Kidney (tissue), 14 donors: ENCODE measurements around the gene KBTBD12. TPM values are rescaled to one million over a fixed set of nuclear protein-coding genes. Genes with fewer than 3 reads are reported as not detected.

ENCODE experiments used
- DNase-seq, 5 donors: peaks; one replicate each; pipeline ENCODE4 v3.0.0-alpha.2; 2013 to 2020
- FAIRE-seq: peaks from 2 replicates; lab custom pipeline; 2012; peaks lifted over from hg19 to GRCh38; lab: Jason Lieb, UNC
- H3K27ac ChIP-seq, 2 donors: one replicate each; pipeline ENCODE4 v1.7.0; 2013; ENCODE audit warnings: low read depth in 2 of 2, low read length in 2 of 2, inconsistent platforms in 1 of 2
- H3K27me3 ChIP-seq: one replicate; pipeline ENCODE4 v1.7.1; 2013; ENCODE audit warnings: low read length, inconsistent platforms; ENCODE audit not compliant: control insufficient read depth, insufficient read depth
- H3K36me3 ChIP-seq, 3 donors: one replicate each; pipeline versions ENCODE4 v1.7.0 to v1.7.1; 2013; ENCODE audit warnings: low read length in 3 of 3, control low read depth in 1 of 3, inconsistent platforms in 1 of 3; ENCODE audit not compliant: insufficient read depth in 3 of 3, control insufficient read depth in 2 of 3
- H3K4me1 ChIP-seq, 3 donors: one replicate each; pipeline versions ENCODE4 v1.7.0 to v1.7.1; 2013; ENCODE audit warnings: low read length in 3 of 3, inconsistent platforms in 1 of 3, low read depth in 1 of 3; ENCODE audit not compliant: control insufficient read depth in 2 of 3, insufficient read depth in 2 of 3
- H3K4me3 ChIP-seq, 3 donors: one replicate each; pipeline versions ENCODE4 v1.7.0 to v1.8.1; 2013; ENCODE audit warnings: low read length in 3 of 3, control low read depth in 1 of 3, inconsistent platforms in 1 of 3
- H3K9ac ChIP-seq, 3 donors: one replicate each; pipeline versions ENCODE4 v1.7.0 to v1.7.1; 2013; ENCODE audit warnings: low read length in 3 of 3, control low read depth in 1 of 3, inconsistent platforms in 1 of 3
- H3K9me3 ChIP-seq, 3 donors: one replicate each; pipeline versions ENCODE4 v1.7.0 to v1.7.1; 2013; ENCODE audit warnings: low read length in 3 of 3, control low read depth in 1 of 3, inconsistent platforms in 1 of 3; ENCODE audit not compliant: control insufficient read depth in 2 of 3, insufficient read depth in 1 of 3
- intact Hi-C: fragments of 100-400 bp; cut with DNase I; formaldehyde crosslinking; loops from one replicate; pipeline ENCODE4 v1.11.1; 2022
- polyA plus RNA-seq: library from polyadenylated mRNA; stranded (reverse); fragments of 350-450 nt; fragmentation: Illumina TruSeq; extraction: RNeasy Lipid Tissue Mini Kit (QIAGEN cat#74804); gene quantifications from one replicate; pipeline ENCODE4 v1.2.3, GENCODE V29; 2014; ENCODE audit warnings: low read depth, low replicate concordance; ENCODE audit not compliant: insufficient read depth
- total RNA-seq: library from RNA; stranded (reverse); fragmentation: NEBNext Ultra II Directional; extraction: Animal tissue kit (Norgen Biotek cat#: 25700); gene quantifications from one replicate; pipeline ENCODE4 v1.2.1, GENCODE V29; 2021
- TF ChIP-seq, protein P1 (sequence below): IDR thresholded peaks from 3 replicates; pipeline ENCODE4 v1.5.1; 2012; ENCODE audit warnings: mild to moderate bottlenecking, moderate library complexity, borderline replicate concordance; ENCODE audit not compliant: insufficient read depth; ENCODE audit errors: extremely low read depth
- donor health status: control.
- donor health status: control.
- donor health status: control.
- donor health status: control.
- donor health status: control.
- donor health status: DM: yes; HTN: yes; CAD: no.
- donor health status: Normal renal cell carcinoma (clear cell type).

Gene KBTBD12
- total and polyA plus RNA-seq, 2 donors from 2014 or later, result 1.4 to 1.6 TPM

DNA sequence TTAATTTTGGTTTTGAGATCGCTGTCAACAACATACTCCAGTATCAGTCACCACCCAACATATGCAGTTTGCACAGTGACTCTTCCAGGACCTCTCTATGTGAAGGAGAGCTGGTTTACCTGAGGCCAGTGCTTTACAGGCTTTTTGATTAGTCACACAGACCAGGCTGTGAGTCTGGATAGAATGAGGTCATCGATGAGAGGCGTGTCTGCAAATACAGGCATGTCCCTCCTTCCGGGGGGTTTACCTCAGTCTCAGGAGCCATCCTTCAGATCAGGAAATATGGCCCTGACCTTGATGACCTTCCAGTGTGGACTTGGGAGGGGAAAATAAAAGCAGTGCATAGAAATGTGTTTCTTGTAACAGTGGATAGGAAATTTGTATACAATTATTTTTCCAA, 46.9 kb downstream of the KBTBD12 start:
- Histone ChIP-seq H3K27ac (no peak overlapping the region), H3K9ac (no peak overlapping the region), H3K4me1 (no peaks in the 10 kb centered on the region), H3K4me3 (no peak overlapping the region), H3K27me3 (no peaks in the 10 kb centered on the region), H3K9me3 (no peaks in the 10 kb centered on the region), H3K36me3 (no peaks in the 10 kb centered on the region)
- intact Hi-C loops, result no loop called here
- no peak for DNase-seq
- no peak for FAIRE-seq
- TF ChIP-seq, protein P1, sequence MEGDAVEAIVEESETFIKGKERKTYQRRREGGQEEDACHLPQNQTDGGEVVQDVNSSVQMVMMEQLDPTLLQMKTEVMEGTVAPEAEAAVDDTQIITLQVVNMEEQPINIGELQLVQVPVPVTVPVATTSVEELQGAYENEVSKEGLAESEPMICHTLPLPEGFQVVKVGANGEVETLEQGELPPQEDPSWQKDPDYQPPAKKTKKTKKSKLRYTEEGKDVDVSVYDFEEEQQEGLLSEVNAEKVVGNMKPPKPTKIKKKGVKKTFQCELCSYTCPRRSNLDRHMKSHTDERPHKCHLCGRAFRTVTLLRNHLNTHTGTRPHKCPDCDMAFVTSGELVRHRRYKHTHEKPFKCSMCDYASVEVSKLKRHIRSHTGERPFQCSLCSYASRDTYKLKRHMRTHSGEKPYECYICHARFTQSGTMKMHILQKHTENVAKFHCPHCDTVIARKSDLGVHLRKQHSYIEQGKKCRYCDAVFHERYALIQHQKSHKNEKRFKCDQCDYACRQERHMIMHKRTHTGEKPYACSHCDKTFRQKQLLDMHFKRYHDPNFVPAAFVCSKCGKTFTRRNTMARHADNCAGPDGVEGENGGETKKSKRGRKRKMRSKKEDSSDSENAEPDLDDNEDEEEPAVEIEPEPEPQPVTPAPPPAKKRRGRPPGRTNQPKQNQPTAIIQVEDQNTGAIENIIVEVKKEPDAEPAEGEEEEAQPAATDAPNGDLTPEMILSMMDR, result no peak

DNA sequence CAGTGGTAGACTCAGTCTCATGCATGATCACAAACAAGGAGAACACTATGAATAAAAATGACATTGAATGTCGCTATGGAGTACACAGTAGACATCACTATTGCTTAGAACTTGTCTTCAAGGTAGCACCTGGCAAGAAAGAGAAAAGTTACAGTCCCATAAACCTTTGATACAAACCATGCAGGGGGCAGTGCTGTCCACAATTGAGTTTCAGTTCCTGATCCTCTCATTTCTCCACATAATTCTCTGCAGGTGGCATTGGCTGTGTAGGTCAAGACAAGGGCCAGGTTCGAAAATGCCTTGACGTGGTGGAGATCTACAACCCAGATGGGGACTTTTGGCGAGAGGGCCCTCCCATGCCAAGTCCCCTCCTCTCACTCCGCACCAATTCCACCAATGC, 47.9 kb downstream of the KBTBD12 start:
- H3K36me3 ChIP-seq, result no peaks in the 10 kb centered on the region
- no peak for DNase-seq
- no peak for FAIRE-seq
- intact Hi-C loops, result no loop called here
- no peak overlapping the region for H3K9ac ChIP-seq
- no peak overlapping the region for H3K27ac ChIP-seq
- H3K9me3 ChIP-seq, result no peaks in the 10 kb centered on the region
- no peak overlapping the region for H3K4me3 ChIP-seq
- no peaks in the 10 kb centered on the region for H3K4me1 ChIP-seq
- TF ChIP-seq, protein P1, result no peak
- H3K27me3 ChIP-seq, result no peaks in the 10 kb centered on the region

DNA sequence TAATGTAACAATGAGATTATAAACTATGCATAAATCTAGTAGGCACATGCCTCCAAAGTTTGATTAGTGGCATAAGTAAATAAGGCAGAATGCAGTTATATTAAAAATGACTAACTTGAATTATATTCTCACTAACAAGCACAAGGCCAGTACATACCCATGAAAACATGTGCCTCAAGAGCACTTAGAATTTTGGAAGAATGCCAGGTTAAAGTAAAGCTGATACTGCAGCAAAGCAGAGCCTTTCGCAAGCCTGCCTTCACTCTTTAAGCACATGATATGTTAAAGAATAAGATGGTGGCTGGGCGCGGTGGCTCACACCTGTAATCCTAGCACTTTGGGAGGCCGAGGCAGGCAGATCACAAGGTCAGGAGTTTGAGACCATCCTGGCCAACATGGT, 49.0 kb downstream of the KBTBD12 start:
- FAIRE-seq (no peak), DNase-seq (no peak)
- Histone ChIP-seq H3K9ac (no peak overlapping the region), H3K27ac (no peak overlapping the region), H3K4me1 (no peaks in the 10 kb centered on the region), H3K9me3 (no peaks in the 10 kb centered on the region), H3K36me3 (no peaks in the 10 kb centered on the region), H3K27me3 (no peaks in the 10 kb centered on the region), H3K4me3 (no peak overlapping the region)
- intact Hi-C loops, result no loop called here
- TF ChIP-seq, protein P1, result no peak

DNA sequence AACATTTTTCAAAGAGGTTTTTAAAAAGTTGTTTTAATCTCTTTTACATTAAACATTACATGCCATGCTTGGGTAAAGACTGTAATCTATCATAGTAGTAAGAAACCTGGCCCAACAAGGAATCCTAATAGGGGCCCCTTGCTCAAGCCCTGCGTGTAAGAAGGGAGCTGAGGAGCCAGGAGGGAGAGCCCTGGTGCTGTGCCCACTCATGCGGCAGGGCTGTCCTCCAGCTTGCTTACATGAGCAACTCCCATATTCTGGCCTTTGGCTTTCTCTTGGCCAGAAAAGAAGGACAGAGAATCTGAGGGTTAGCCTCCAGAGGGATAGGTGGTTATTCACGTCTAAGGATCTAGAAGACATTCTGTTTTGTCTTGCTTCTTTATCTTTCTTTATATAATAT, 49.8 kb downstream of the KBTBD12 start:
- DNase-seq (no peak), FAIRE-seq (no peak)
- Histone ChIP-seq H3K4me1 (no peaks in the 10 kb centered on the region), H3K4me3 (no peak overlapping the region), H3K27ac (no peak overlapping the region), H3K9ac (no peak overlapping the region), H3K9me3 (no peaks in the 10 kb centered on the region), H3K27me3 (no peaks in the 10 kb centered on the region), H3K36me3 (no peaks in the 10 kb centered on the region)
- TF ChIP-seq, protein P1, result no peak
- intact Hi-C loops, result no loop called here
